NCI-H526 treated with DMSO at 0.1 percent for 48 hours (cell line): Measurements from ENCODE around the gene MAGEB17.

ENCODE experiments used
- DNase-seq: peaks from one replicate; lab custom pipeline; 2025; lab: John Stamatoyannopoulos, UW

Gene MAGEB17

DNA sequence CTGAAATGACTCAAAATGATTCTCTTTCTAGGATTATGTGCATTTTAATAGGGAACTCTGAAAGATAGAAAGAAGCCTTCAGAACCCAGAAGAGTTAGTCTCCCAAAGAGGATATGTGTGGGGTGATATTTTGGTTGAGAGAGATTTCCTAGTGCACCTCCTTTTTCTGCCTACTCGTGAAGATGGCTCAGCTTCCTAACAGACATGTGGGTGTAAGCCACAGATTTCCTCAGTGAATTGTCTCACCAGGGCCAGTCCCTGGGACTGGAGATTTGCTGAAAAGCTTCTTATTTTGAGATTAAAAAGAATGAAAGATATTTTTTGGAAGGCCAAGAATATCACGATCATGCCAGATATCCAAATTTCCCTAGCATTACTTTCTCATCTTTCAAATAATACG lies 42.8 kb downstream of the MAGEB17 start:
- DNase-seq: no peak

GRCh38 chrX:16212024-16212423 lies 44.7 kb downstream of the MAGEB17 start:
- no peak for DNase-seq

GRCh38 chrX:16212436-16212835 lies 45.2 kb downstream of the MAGEB17 start:
- DNase-seq: no peak

DNA sequence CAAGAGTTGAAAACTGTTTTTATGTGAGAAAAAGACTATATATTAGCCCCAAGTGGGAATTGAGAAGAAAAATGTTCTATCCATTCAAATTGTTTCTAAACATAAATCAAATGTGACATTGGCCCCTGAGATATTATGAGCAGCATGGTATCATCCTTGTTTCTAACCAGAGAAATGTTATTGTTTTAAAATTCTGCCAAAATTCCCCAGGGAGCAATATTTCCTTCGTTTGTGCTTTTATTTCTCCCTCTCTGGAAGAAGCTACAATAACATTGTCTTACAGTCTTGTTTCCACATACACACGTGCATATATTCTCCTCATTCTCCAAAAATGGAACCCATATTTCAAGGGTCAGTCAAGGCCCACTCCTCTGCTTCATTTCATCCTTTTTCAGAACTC lies 46.7 kb downstream of the MAGEB17 start:
- DNase-seq: no peak

- DNase-seq: peak; percentile 64
Observed at GRCh38 chrX:16215660-16216059, 48.4 kb downstream of the MAGEB17 start.
